ENCODE data around the gene NGLY1. TPM values are rescaled to one million over a fixed set of nuclear protein-coding genes. Genes with fewer than 3 reads are reported as not detected.

The NGLY1 gene
- total and polyA plus RNA-seq, 2 of the 8 experiments (the other 6 are each of a cell fraction or from before 2014, with no cell fraction given) = 3.1 to 24.8 TPM

GRCh38 chr3:25751048-25751447 is 32.2 kb downstream of the NGLY1 start (continued):
- TF ChIP-seq ZNF274 (IDR thresholded peaks at IDR 0.05; ENCODE audit: borderline replicate concordance, extremely low read depth, low read length) = no peak
- no peak for TF ChIP-seq EZH2 (IDR thresholded peaks at IDR 0.05; ENCODE audit: low read depth, low read length, severe bottlenecking)
- TF ChIP-seq CTBP2 (IDR thresholded peaks at IDR 0.05; ENCODE audit: borderline replicate concordance, insufficient read depth, insufficient read length, low read length) = no peak
- no peak for TF ChIP-seq MAX (IDR thresholded peaks at IDR 0.05)
- no peak for TF ChIP-seq CBX5 (IDR thresholded peaks at IDR 0.05; ENCODE audit: low read depth, low read length)
- no peak for TF ChIP-seq GABPA (IDR thresholded peaks at IDR 0.05; ENCODE audit: borderline replicate concordance, insufficient read depth, low read length)
